Progenitor cell of endocrine pancreas (in vitro differentiated cells): ENCODE data around the gene ADISSP. TPM values are rescaled to one million over a fixed set of nuclear protein-coding genes. Genes with fewer than 3 reads are reported as not detected.

Source experiments
- DNase-seq: peaks from one replicate; pipeline ENCODE4 v3.0.0; 2021; ENCODE audit warnings: low spot score; ENCODE audit not compliant: unreplicated experiment
- H3K27ac Mint-ChIP-seq: 2 replicates; pipeline ENCODE4 v1.8.0; 2021; ENCODE audit warnings: mild to moderate bottlenecking, moderate library complexity, mixed read lengths
- H3K27me3 Mint-ChIP-seq: 2 replicates; pipeline ENCODE4 v1.8.0; 2021; ENCODE audit warnings: mixed read lengths
- H3K36me3 Mint-ChIP-seq: 2 replicates; pipeline ENCODE4 v1.8.0; 2022; ENCODE audit warnings: mixed read lengths; ENCODE audit not compliant: insufficient read depth
- H3K4me1 Mint-ChIP-seq: 2 replicates; pipeline ENCODE4 v1.8.0; 2021; ENCODE audit warnings: low read depth, mixed read lengths
- H3K4me3 Mint-ChIP-seq: 2 replicates; pipeline ENCODE4 v1.8.0; 2021; ENCODE audit warnings: low read depth, mild to moderate bottlenecking, moderate library complexity, mixed read lengths
- H3K9me3 Mint-ChIP-seq: 2 replicates; pipeline ENCODE4 v1.8.0; 2021; ENCODE audit warnings: low read depth, mixed read lengths
- CTCF ChIP-seq: fragments of 200-600 bp; sonication (generic); IDR thresholded peaks from one replicate; pipeline ENCODE4 v1.5.0; 2021; ENCODE audit warnings: antibody characterized with exemption, mild to moderate bottlenecking; ENCODE audit not compliant: unreplicated experiment
- total RNA-seq: library from RNA; stranded (reverse); gene quantifications from 2 replicates; pipeline ENCODE4 v1.2.1, GENCODE V29; 2021

The ADISSP gene
- total RNA-seq, 1 donor from 2014 or later: 18.9 TPM

DNA sequence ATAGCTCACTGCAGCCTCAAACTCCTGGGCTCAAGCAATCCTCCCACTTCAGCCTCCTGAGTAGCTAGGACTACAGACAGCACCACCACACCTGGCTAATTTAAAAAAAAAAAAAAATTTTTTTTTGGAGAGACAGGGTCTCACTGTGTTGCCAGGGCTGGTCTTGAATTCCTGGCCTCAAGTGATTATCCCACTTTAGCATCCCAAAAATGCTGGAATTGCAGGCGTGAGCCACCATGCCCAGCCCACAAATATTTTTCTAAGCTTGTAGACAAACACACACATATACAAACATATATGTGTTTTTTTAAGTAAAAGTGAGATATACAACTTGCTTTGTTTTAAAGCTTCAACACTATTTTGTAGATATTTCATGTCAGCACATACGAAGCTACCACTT lies 24.3 kb downstream of the ADISSP start:
- no peaks in the 10 kb centered on the region for H3K9me3 Mint-ChIP-seq
- H3K27ac Mint-ChIP-seq: no peak overlapping the region
- no peak for DNase-seq
- no peak overlapping the region for H3K4me3 Mint-ChIP-seq
- no peak for TF ChIP-seq CTCF
- H3K27me3 Mint-ChIP-seq: peaks cover 54% of the 10 kb centered on the region
- peaks cover 3% of the 10 kb centered on the region for H3K4me1 Mint-ChIP-seq
- no peaks in the 10 kb centered on the region for H3K36me3 Mint-ChIP-seq

- no peak for TF ChIP-seq CTCF
- Mint-ChIP-seq H3K9me3 (no peaks in the 10 kb centered on the region), H3K4me1 (peaks cover 7% of the 10 kb centered on the region), H3K36me3 (no peaks in the 10 kb centered on the region), H3K27me3 (peaks cover 46% of the 10 kb centered on the region), H3K27ac (no peak overlapping the region), H3K4me3 (no peak overlapping the region)
- no peak for DNase-seq
Measured at GRCh38 chr20:3741836-3742458, 25.6 kb downstream of the ADISSP start.

GRCh38 chr20:3740615-3741301 lies 26.8 kb downstream of the ADISSP start:
- no peak for DNase-seq
- Mint-ChIP-seq H3K4me1 (peaks cover 12% of the 10 kb centered on the region), H3K4me3 (no peak overlapping the region), H3K27me3 (peaks cover 41% of the 10 kb centered on the region), H3K9me3 (no peaks in the 10 kb centered on the region), H3K36me3 (no peaks in the 10 kb centered on the region), H3K27ac (no peak overlapping the region)
- TF ChIP-seq CTCF: no peak

DNA sequence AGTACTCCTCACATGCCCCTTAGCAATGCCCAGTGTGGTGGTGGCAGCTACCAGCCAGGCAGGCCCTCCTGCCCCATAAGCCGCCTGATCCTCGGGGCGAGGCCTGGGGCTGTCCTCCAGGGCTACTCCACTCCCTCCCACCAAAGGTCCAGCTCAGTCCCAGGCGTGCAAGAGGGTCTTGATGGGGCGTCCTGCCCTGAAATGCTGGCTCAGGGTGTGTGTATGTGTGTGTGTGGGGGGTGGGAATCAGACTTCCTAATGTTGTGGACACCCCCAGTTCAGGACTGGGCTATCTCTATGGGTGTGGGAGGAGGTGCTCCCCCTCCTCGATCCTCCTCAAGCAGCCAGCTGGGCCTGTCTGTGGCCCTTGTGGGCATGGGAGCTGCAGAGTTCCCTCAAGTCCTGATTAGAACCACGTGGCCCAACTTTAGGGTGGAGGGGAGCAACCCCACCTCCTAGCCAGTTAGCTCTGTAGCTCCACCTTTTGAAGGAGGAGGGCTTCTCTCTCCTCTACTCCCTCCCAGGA lies 27.6 kb downstream of the ADISSP start:
- Mint-ChIP-seq H3K4me3 (no peak overlapping the region), H3K27me3 (peaks cover 37% of the 10 kb centered on the region), H3K27ac (no peak overlapping the region), H3K9me3 (no peaks in the 10 kb centered on the region), H3K36me3 (no peaks in the 10 kb centered on the region), H3K4me1 (peaks cover 14% of the 10 kb centered on the region)
- DNase-seq: no peak
- no peak for TF ChIP-seq CTCF

DNA sequence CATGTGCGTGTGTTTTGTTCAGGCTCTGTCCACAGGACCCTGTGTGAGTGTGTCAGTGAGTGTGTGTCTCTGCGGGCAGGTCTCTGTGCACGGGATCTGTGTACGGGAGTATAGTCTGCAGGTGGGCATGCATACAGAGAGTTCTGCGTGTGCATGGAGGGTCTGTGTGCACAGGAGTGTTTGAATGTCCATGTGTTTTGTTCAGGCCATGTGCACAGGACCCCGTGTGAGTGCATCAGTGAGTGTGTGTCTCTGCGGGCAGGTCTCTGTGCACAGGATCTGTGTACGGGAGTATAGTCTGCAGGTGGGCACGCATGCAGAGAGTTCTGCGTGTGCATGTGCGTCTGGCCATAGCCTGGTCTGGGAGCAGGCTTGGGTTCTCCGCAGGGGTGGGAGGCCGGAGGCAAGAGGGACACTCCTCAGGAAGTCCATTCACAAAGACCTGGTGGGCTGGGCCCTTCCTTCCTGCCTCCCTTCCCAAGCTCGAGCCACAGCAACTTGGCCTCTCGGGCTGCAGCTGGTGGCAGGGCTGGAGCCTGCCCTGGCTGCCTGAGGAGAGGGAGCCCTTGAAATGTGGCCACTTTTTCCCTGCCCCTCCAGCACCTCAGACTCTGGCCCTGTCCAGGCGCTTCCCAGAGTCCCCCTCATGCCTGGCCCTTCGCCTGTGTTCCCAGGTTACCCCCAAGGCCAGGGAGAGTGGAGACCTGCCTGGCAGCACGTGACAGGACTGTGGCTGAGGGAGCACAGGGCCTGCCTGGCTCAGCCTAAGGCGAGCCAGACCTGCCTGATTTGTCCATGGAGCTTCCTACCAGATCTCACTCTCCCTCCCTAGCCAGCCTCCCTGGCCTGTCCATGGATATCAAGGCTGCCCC lies 28.3 kb downstream of the ADISSP start:
- Mint-ChIP-seq H3K9me3 (no peaks in the 10 kb centered on the region), H3K36me3 (no peaks in the 10 kb centered on the region), H3K4me1 (peaks cover 14% of the 10 kb centered on the region), H3K27me3 (peaks cover 32% of the 10 kb centered on the region), H3K27ac (no peak overlapping the region), H3K4me3 (no peak overlapping the region)
- no peak for TF ChIP-seq CTCF
- DNase-seq: no peak
